GM12892 (cell line): ENCODE measurements around the gene EPS15.

Source experiments
- DNase-seq: peaks from one replicate; pipeline ENCODE4 v3.0.0; 2011; ENCODE audit not compliant: insufficient read length
- FAIRE-seq: peaks from 2 replicates; lab custom pipeline; 2011; peaks lifted over from hg19 to GRCh38; lab: Jason Lieb, UNC
- POLR2A ChIP-seq: IDR thresholded peaks from 2 replicates; pipeline ENCODE4 v1.6.1; 2011; ENCODE audit warnings: low read depth, low read length, control low read depth
- POLR2AphosphoS5 ChIP-seq: IDR thresholded peaks from 2 replicates; pipeline ENCODE4 v1.6.1; 2011; ENCODE audit warnings: low read depth, low read length, control low read depth
- TAF1 ChIP-seq: IDR thresholded peaks from 2 replicates; pipeline ENCODE4 v1.6.1; 2011; ENCODE audit warnings: low read depth, mild to moderate bottlenecking, control low read depth, low read length, borderline replicate concordance

The EPS15 gene

DNA sequence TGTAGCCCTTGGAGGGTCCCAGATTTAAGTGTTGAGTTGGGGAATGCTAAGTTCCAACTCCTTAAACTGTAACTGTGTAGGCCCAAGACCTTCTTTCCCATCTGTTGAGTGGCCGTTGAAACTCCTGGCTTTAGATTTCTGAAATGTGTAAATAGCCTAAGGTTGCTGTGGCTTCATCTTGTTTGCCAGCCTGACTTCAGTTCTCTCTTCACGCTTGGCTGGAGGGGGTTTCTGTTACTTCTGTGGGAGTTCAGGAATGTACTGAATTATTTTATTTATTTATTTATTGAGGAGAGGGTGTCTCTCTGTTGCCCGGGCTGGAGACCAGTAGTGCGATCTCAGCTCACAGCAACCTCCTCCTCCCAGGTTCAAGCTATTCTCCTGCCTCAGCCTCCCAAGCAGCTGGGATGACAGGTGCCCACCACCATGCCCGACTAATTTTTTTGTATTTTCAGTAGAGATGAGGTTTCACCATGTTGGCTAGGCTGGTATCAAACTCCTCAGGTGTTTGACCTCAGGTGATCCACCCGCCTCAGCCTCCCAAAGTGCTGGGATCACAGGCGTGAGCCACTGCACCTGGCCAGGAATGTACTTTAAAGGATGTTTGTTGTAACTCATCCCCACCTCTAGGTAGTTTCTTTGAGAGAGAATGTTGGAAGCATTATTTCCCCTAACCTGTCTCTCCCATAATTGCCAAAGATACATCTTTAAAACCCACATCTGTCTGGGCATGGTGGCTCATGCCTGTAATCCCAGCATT, 194.6 kb downstream of the EPS15 start:
- no peak for DNase-seq
- FAIRE-seq, result no peak

DNA sequence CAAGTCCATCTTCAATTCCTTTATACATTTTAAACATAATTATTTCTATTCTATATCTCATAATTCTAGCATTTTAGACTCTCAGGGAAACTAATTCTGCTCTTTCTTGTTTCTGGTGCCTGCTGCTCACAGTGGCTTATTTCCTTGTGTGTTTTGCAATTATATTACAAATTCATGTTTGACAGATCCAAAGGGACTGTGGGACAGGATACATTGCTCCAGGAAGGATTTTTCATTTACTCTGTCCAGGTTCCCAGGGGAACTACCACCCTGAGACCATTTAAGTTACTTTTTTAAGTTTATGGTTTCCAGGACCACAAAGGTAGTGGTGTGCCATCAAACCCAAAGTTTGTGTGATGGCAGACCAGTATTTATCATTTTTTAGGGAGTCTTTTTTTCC, 195.3 kb downstream of the EPS15 start:
- TF ChIP-seq TAF1 (no peak), POLR2A (no peak), POLR2AphosphoS5 (no peak)
- DNase-seq, result no peak
- no peak for FAIRE-seq

More for the DNA sequence above, 194.6 kb downstream of the EPS15 start:
- TF ChIP-seq TAF1 (no peak), POLR2AphosphoS5 (no peak), POLR2A (no peak)

DNA sequence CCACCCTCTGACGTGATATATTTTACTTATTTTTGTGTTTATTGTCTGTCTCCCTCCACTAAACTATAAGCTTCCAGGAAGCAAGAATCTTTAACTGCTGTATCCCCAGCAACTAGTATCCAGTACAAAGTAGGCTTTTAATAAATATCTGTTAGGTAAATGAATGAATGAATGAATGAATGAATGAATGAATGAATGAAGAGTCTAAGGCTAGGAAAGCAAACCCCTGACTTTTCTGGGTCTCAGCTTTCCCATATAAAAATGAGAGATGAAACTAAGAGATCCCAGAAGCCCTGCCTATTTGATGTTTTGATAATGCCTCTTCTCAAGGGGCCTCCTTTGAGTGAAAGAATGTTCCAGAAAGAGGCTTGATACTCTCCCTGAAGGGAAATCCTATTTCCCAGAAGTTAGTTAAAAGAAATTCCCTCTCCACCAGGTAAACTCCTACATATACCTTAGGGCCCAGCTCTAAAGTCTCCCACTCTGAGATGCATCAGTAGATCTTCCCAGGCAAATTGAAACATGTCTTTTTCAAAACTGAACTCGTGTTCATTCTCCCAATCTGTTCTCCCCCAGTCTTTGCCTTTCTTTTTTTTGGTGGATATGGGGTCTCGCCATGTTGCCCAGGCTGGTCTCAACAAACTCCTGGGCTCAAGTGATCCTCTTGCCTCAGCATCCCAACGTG, 196.5 kb downstream of the EPS15 start:
- FAIRE-seq (no peak), DNase-seq (no peak)

DNA sequence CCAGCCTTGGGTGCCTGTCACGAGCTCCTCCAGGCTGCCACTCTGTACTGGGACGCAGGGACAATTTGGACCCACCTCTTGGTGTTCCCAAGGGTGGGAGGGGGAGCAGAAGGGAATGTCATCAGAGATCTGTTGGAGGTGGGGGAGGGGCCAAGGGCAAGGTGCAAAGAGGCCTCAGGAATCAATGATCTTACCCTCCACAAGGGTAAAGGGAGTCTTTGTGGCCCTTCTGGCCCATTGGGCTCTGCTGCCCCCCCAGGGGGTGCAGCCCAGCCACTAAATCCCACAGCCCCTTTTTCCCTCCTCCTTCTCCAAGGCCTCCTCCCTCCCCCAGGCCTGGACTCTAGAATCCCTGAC, 197.2 kb downstream of the EPS15 start:
- DNase-seq, result no peak
- no peak for FAIRE-seq
- no peak for TF ChIP-seq TAF1
- no peak for TF ChIP-seq POLR2AphosphoS5
- TF ChIP-seq POLR2A, result no peak

More for the DNA sequence above, 196.5 kb downstream of the EPS15 start:
- TF ChIP-seq POLR2AphosphoS5 (no peak), POLR2A (no peak), TAF1 (no peak)

DNA sequence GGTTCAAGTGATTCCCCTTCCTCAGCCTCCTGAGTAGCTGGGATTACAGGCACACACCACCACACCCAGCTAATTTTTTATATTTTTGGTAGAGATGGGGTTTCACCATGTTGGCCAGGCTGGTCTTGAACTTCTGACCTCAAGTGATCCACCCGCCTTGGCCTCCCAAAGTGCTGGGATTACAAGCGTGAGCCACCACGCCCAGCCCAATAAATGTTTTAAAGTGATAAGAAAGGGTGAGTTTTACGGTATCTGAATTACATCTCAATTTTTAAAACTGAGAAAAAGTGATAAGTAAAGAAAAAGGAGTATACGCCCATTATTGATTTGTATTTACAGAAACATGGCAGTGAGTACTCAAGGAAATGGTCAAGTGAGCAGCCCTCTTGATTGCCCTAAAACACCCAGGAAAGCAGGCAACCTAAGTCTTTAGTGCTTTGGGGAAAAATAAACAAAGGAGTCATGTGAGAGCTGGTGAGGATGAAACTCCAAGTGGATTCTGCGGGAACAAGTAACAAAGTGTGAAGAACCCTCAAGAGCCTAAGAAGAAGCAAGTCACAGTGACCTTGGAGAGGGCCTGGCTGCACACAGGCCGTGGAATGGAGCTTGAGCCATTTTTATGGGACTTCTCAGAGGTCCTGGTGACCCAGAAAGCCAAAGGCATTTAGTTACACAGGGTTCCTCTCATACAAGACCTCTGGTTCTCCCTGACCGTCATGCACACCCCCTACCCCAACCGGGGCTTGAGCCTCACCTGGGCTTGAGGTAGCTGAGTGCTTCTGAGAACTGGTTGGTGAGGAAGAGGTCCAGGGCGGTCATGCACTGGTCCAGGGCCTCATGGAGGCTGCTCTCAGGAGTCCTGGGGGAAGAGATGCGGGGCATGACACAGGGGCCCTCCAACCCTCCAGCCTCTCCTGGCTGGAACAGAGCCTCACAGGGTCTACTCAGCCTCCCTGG, 197.8 kb downstream of the EPS15 start:
- no peak for FAIRE-seq

DNA sequence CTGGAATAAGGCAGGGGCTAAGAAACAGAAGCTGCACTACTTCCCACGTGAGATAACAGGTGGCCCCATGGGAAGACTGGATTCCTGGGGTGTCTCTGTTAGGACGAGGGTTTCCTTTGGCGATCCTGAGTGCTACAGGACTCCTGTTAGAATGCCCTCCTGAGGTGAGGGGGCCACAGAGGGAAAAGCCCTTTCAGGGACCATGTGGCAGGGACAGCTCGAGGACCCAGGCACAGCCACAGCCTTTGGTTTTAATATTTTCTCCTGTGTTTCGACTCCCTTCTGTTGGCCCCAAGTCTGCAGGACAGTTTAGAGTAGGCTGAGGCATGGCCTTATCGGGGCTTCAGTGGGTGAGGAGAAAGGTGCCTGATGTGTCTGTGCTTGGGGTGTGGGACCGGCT, 201.3 kb downstream of the EPS15 start:
- no peak for TF ChIP-seq POLR2AphosphoS5
- TF ChIP-seq TAF1, result no peak
- no peak for TF ChIP-seq POLR2A
- no peak for DNase-seq
- no peak for FAIRE-seq

More for the DNA sequence above, 197.8 kb downstream of the EPS15 start:
- TF ChIP-seq TAF1 (no peak), POLR2AphosphoS5 (no peak), POLR2A (no peak)
- no peak for DNase-seq

DNA sequence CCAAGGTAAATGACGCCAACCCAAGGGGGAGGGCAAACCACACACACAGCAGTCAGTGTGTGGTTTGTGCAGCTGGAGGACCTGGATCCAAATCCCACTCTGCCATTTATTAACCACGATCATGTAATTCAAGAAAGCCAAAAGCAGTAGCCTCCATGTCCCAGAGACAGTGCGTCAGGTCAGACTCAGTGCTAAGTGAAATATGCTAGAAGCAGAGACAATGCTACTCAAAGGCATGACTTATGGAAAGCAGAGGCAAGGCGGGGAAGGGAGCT, 202.3 kb downstream of the EPS15 start:
- FAIRE-seq (no peak), DNase-seq (no peak)
- TF ChIP-seq POLR2A, result no peak

DNA sequence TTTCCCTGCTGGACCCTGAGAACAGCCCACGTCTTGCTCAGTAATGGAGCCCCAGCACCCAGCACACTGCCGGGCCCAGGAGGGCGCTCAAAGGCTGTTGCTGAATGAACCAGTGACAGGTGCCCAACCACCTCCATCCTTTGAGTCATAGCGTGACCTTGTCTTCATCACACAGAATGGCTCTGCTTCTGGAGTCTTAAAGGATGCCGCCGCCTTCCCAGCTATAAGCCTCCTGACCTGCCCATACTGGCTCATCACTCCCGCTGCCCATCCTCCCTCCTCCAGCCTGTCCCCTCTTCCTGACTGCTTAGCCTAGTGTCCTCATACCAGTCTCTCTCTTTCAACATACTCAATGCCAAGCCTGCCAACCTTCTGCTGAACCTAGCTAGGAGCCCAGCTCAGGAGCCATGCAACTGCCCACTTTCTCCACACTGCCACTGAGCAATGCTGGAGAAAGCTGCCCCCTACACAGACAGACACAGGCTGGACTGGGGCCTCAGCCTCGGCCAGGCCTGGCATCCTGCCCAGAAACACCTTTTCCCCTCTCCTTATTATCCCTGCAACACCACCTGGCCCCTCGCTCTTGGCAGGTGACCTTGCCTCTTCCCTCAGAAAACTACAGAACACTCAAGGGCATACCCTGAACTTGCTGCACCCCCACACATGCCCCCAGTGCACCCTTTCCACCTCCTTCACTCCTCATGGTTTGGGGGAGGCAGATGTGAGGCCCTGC, 202.8 kb downstream of the EPS15 start:
- no peak for TF ChIP-seq POLR2AphosphoS5
- no peak for TF ChIP-seq TAF1
- no peak for TF ChIP-seq POLR2A
- DNase-seq (no peak), FAIRE-seq (no peak)

DNA sequence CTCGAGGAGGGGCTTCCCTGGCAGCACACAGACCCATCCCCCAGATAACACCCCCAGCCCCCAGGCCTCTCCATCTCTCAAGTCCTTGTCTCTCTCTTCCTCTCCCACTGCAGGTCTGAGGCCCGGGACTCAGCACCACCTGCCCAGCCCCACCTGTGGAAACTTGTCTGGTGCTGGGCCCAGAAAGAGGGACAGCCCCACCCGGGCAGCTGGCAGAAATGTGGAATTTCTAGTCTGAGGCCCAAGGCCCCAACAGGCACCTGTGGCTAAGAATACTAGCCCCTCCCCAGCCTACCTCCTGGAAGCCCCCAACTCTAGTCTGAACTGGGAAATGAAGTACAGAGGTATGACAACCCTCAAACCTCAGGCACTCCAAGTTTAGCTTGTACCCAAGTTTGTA, 204.1 kb downstream of the EPS15 start:
- DNase-seq (no peak), FAIRE-seq (no peak)
- TF ChIP-seq TAF1, result no peak
- TF ChIP-seq POLR2AphosphoS5, result no peak

DNA sequence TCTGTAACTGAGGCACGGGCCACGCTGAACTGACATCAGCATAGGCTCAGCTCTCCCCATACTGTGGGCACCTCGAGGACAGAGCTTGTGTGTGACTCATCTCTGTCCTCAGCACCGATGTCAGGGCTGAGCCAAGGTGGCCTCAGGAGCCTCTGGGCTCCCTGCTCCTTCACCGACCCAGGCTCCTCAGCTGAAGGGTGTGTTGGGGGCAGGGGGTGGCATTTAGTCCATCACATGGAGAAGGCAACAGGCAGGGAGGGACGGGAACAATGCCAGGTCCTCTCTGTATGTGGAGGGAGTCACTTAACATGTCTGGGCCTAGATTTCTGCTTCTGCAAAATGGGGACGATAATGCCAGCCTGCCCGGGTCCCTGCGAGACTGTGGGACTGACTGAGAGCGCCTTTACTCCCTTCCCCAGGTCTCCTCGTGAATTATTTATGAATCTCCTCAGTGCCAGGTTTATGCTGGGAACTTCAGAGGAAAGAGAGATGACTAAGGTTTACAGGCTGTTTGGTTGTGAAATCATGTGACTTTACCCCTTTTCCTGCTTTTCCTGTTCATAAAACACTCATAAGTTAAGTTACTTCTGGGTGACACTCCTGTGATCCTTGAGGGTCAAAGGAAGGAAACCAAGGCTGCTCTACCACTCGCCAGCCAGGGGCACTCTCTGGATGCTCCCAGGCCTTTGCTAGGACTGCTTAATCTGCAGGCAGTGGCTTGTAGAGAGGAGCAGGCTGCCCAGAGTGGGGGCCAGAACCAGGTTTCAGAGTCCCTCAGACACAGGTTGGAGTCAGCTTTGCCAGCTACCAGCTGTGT, 204.9 kb downstream of the EPS15 start:
- no peak for TF ChIP-seq POLR2AphosphoS5
- TF ChIP-seq TAF1, result no peak
- TF ChIP-seq POLR2A, result no peak
- DNase-seq, result no peak
- no peak for FAIRE-seq

DNA sequence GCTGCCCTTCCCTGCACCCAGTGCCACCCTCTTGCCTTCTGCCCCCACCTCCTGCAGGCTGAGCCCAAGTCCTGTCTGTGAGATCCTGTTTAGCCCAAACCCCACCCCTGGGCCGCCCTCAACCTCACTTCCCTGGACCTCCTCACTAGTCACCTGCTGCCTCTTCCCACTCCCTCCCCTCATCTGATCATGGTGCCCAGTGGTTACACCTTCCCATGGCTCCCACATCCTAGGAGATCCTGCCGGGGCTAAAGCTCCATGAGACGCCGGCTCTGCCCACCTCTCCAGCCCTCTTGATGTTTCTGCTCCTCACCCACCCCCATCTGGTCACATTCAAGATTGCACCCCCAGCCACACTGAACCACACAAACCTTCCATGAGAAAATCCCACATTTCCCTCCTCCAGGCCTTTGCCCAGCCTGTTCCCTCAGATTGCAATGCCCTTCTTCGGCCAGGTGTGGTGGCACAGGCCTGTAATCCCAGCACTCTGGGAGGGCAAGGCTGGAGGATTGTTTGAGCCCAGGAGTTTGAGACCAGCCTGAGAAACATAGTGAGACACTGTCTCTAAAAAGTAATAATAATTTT, 205.7 kb downstream of the EPS15 start:
- TF ChIP-seq POLR2A (no peak), TAF1 (no peak), POLR2AphosphoS5 (no peak)
- DNase-seq (no peak), FAIRE-seq (no peak)
